K562 (cell line): ENCODE data around the gene MTHFS. TPM values are rescaled to one million over a fixed set of nuclear protein-coding genes. Genes with fewer than 3 reads are reported as not detected.

ENCODE experiments used
- ATAC-seq: fragments of 200-7000 bp; cut with Tn5 transposase; 3 replicates; pipeline ENCODE4 v1.9.1; 2020; ENCODE audit warnings: moderate library complexity
- BruUV-seq: library from RNA; stranded (reverse); fragments of 400-500 nt; replicated peaks from 2 replicates; lab custom pipeline; 2021; lab: Mats Ljungman, UMichigan
- CTCF ChIA-PET: fragments of 300-600 bp; formaldehyde crosslinking; extraction: SDS; loops from one replicate; lab custom pipeline; 2021; ENCODE audit warnings: low intra/inter-chr PET ratio; lab: Yijun Ruan, JAX
- POLR2A ChIA-PET: fragments of 300-600, 350-650 bp; sonication (Branson Sonifier 250); formaldehyde crosslinking; extraction: SDS; loops from one replicate; lab custom pipeline; 2021; ENCODE audit warnings: antibody characterized with exemption, inconsistent platforms; lab: Yijun Ruan, JAX
- DNase-seq, 4 experiments: peaks; one replicate each; pipeline versions ENCODE4 v3.0.0 to v3.0.0-alpha.2; 2011 to 2018; ENCODE audit warnings: low spot score in 3 of 4, mixed read lengths in 3 of 4; ENCODE audit errors: extremely low read depth in 1 of 4
- FAIRE-seq: peaks from 2 replicates; lab custom pipeline; 2011; peaks lifted over from hg19 to GRCh38; lab: Jason Lieb, UNC
- H2AFZ ChIP-seq: 2 replicates; pipeline ENCODE4 v1.6.0; 2011; ENCODE audit warnings: low read depth, low read length, control low read depth, inconsistent platforms
- H3K27ac ChIP-seq: fragments of 200-600 bp; 3 replicates; pipeline ENCODE4 v1.8.0; 2011; ENCODE audit warnings: low read depth, mild to moderate bottlenecking, control low read depth, inconsistent platforms, low read length, moderate library complexity, mixed read lengths; ENCODE audit errors: extremely low read depth
- H3K27me3 ChIP-seq, 2 experiments: fragments of 300-600 bp in 1 of 2; 2 replicates in 1 of 2; 3 replicates in 1 of 2; pipeline versions ENCODE4 v1.6.0 to v1.8.0; 2011; ENCODE audit warnings: inconsistent platforms in 2 of 2, low read length in 2 of 2, mild to moderate bottlenecking in 1 of 2, mixed read lengths in 1 of 2, moderate library complexity in 1 of 2; ENCODE audit not compliant: control insufficient read depth in 2 of 2, insufficient read depth in 2 of 2
- H3K36me3 ChIP-seq: fragments of 300-600 bp; 3 replicates; pipeline ENCODE4 v1.8.0; 2011; ENCODE audit warnings: mild to moderate bottlenecking, low read length, inconsistent platforms; ENCODE audit not compliant: control insufficient read depth, insufficient read depth
- H3K4me1 ChIP-seq, 2 experiments: fragments of 200-600 bp in 1 of 2; replicated peaks in 1 of 2; 2 replicates in 1 of 2; 3 replicates in 1 of 2; pipeline versions ENCODE4 v1.5.1 to v1.8.0; 2011; ENCODE audit warnings: inconsistent platforms in 2 of 2, low read length in 2 of 2, mild to moderate bottlenecking in 1 of 2, mixed read lengths in 1 of 2, moderate library complexity in 1 of 2; ENCODE audit not compliant: control insufficient read depth in 2 of 2, insufficient read depth in 2 of 2
- H3K4me2 ChIP-seq: 2 replicates; pipeline ENCODE4 v1.6.1; 2011; ENCODE audit warnings: low read length, control low read depth, inconsistent platforms, mixed read lengths; ENCODE audit not compliant: insufficient read depth
- H3K4me3 ChIP-seq: fragments of 200-600 bp; sonication (generic), shearing (Covaris generic); 2 replicates; pipeline ENCODE4 v1.5.1; 2016; ENCODE audit warnings: control low read depth, inconsistent platforms
- H3K79me2 ChIP-seq: fragments of 200-600 bp; 3 replicates; pipeline ENCODE4 v1.8.0; 2011; ENCODE audit warnings: low read length, inconsistent platforms; ENCODE audit not compliant: control insufficient read depth, insufficient read depth
- H3K9ac ChIP-seq, 2 experiments: 2 replicates each; pipeline versions ENCODE4 v1.6.0 to v1.6.1; 2011; ENCODE audit warnings: low read depth in 2 of 2, low read length in 2 of 2, control low read depth in 1 of 2, inconsistent platforms in 1 of 2, mild to moderate bottlenecking in 1 of 2, mixed read lengths in 1 of 2; ENCODE audit not compliant: insufficient read depth in 1 of 2
- H3K9me1 ChIP-seq: one replicate; pipeline ENCODE4 v1.6.0; 2011; ENCODE audit warnings: inconsistent platforms, mild to moderate bottlenecking, low read length, moderate library complexity; ENCODE audit not compliant: control insufficient read depth, insufficient read depth
- H3K9me3 ChIP-seq: replicated peaks from 2 replicates; pipeline ENCODE4 v1.5.1; 2011; ENCODE audit warnings: low read depth, low read length, inconsistent platforms; ENCODE audit not compliant: control insufficient read depth, insufficient read depth
- H4K20me1 ChIP-seq: replicated peaks from 2 replicates; pipeline ENCODE4 v1.6.1; 2011; ENCODE audit warnings: low read length, inconsistent platforms, mixed read lengths; ENCODE audit not compliant: control insufficient read depth, insufficient read depth
- ARNT ChIP-seq, 2 experiments: fragments of 450-650 bp; IDR thresholded peaks; 2 replicates each; pipeline ENCODE4 v1.6.1; 2016; ENCODE audit warnings: mild to moderate bottlenecking in 1 of 2
- BHLHE40 ChIP-seq: IDR thresholded peaks from 2 replicates; pipeline ENCODE4 v1.6.1; 2011; ENCODE audit warnings: low read length, improper control_type of control experiment
- BRCA1 ChIP-seq, 2 experiments: fragments of 450-650 bp in 1 of 2; sonication (generic) in 1 of 2; formaldehyde crosslinking in 1 of 2; IDR thresholded peaks; 2 replicates each; pipeline versions ENCODE4 v1.5.0 to v1.6.1; 2017 to 2020; ENCODE audit warnings: mild to moderate bottlenecking in 1 of 2, missing genetic modification reagents in 1 of 2
- CHD2 ChIP-seq: IDR thresholded peaks from 2 replicates; pipeline ENCODE4 v1.6.1; 2011; ENCODE audit warnings: low read depth, low read length
- JUN ChIP-seq, 2 experiments: sonication (generic) in 1 of 2; formaldehyde crosslinking in 1 of 2; IDR thresholded peaks; 2 replicates each; pipeline versions ENCODE4 v1.6.1 to v1.8.0; 2012 to 2022; ENCODE audit warnings: borderline replicate concordance in 2 of 2, mild to moderate bottlenecking in 2 of 2, improper control_type of control experiment in 1 of 2, low read depth in 1 of 2, low read length in 1 of 2, missing genetic modification reagents in 1 of 2
- MAFK ChIP-seq: IDR thresholded peaks from 2 replicates; pipeline ENCODE4 v1.6.1; 2011; ENCODE audit warnings: low read length, improper control_type of control experiment
- NCOR1 ChIP-seq: fragments of 450-650 bp; IDR thresholded peaks from 2 replicates; pipeline ENCODE4 v1.6.1; 2016; ENCODE audit warnings: mild to moderate bottlenecking, moderate library complexity
- POLR3G ChIP-seq: IDR thresholded peaks from 2 replicates; pipeline ENCODE4 v1.6.1; 2011; ENCODE audit not compliant: insufficient read length, insufficient replicate concordance; ENCODE audit errors: extremely low read depth
- SIN3A ChIP-seq, 2 experiments: fragments of 150-350 bp in 1 of 2; IDR thresholded peaks; 2 replicates each; pipeline ENCODE4 v1.6.1; 2011 to 2016; ENCODE audit warnings: borderline replicate concordance in 2 of 2, low read depth in 2 of 2, low read length in 2 of 2, mild to moderate bottlenecking in 2 of 2, moderate library complexity in 2 of 2; ENCODE audit not compliant: control insufficient read depth in 1 of 2
- TAF1 ChIP-seq: IDR thresholded peaks from 2 replicates; pipeline ENCODE4 v1.6.1; 2011; ENCODE audit warnings: mild to moderate bottlenecking, low read length, moderate library complexity; ENCODE audit not compliant: insufficient read depth, control insufficient read depth, severe bottlenecking; ENCODE audit errors: extremely low read depth
- TGIF2 ChIP-seq: sonication (generic); formaldehyde crosslinking; IDR thresholded peaks from 2 replicates; pipeline ENCODE4 v1.8.1; 2022; ENCODE audit warnings: mild to moderate bottlenecking, missing genetic modification reagents, moderate library complexity
- YY1 ChIP-seq, 3 experiments: IDR thresholded peaks; 2 replicates each; pipeline ENCODE4 v1.6.1; 2011; ENCODE audit warnings: low read length in 2 of 3, mild to moderate bottlenecking in 2 of 3, moderate library complexity in 2 of 3, borderline replicate concordance in 1 of 3, control low read depth in 1 of 3, low read depth in 1 of 3; ENCODE audit not compliant: insufficient read depth in 3 of 3, insufficient replicate concordance in 2 of 3, control insufficient read depth in 1 of 3, insufficient read length in 1 of 3; ENCODE audit errors: extremely low read depth in 1 of 3
- ZBTB17 ChIP-seq: fragments of 450-650 bp; formaldehyde crosslinking; IDR thresholded peaks from 2 replicates; pipeline ENCODE4 v1.4.0; 2020; ENCODE audit warnings: mild to moderate bottlenecking
- ZNF165 ChIP-seq: fragments of 250-450 bp; sonication (Bioruptor Pico); IDR thresholded peaks from 2 replicates; pipeline ENCODE4 v1.4.0; 2020; ENCODE audit warnings: borderline replicate concordance
- WGBS: fragments of 100-300 bp; shearing (Covaris generic); methylation state at CpG from one replicate; pipeline ENCODE4 v1.1.6; 2016; ENCODE audit warnings: low coverage, mixed read lengths; ENCODE audit not compliant: insufficient coverage; ENCODE audit errors: missing lambda C conversion rate; 5-methylcytosine and 5-hydroxymethylcytosine counted together
- in situ Hi-C: fragments of 300-500 bp; cut with MboI; formaldehyde crosslinking; loops from 4 replicates; pipeline ENCODE4 v1.15.0; 2018; ENCODE audit warnings: inconsistent platforms, mixed read lengths
- intact Hi-C: fragments of 100-400 bp; cut with micrococcal nuclease; formaldehyde crosslinking; loops from 2 replicates; pipeline ENCODE4 v1.14.2; 2022
- polyA plus RNA-seq, 8 experiments: library from polyadenylated mRNA; depleted of rRNA in 4 of 8; stranded (reverse) in 5 of 8; unstranded in 3 of 8; fragments of >200 nt; fragmentation: Nextera tagmentation in 2 of 8; fragmentation: Illumina TruSeq in 1 of 8; extraction: Ambion mirVana in 2 of 8; extraction: Trizol in 1 of 8; gene quantifications; 2 replicates each; pipeline versions ENCODE4 v1.2.1 to v1.2.3, GENCODE V29; 2011 to 2014; ENCODE audit warnings: inconsistent platforms in 1 of 8, missing spikeins in 1 of 8
- total RNA-seq, 7 experiments: library from RNA; depleted of rRNA in 6 of 7; stranded (reverse); fragments of >200 nt in 6 of 7; fragmentation: Illumina TruSeq in 2 of 7; extraction: Trizol in 2 of 7; gene quantifications; 2 replicates each; pipeline versions ENCODE4 v1.2.1 to v1.2.3, GENCODE V29; 2011 to 2021; ENCODE audit warnings: low replicate concordance in 1 of 7
- TF ChIP-seq, protein P1 (sequence below), 2 experiments: fragments of 450-650 bp; IDR thresholded peaks; 2 replicates each; pipeline ENCODE4 v1.6.1; 2016
- TF ChIP-seq, protein P2 (sequence below): sonication (generic); formaldehyde crosslinking; IDR thresholded peaks from 2 replicates; pipeline ENCODE4 v1.8.0; 2022; ENCODE audit warnings: mild to moderate bottlenecking, missing genetic modification reagents
- TF ChIP-seq, protein P3 (sequence below): fragments of 450-650 bp; formaldehyde crosslinking; conservative IDR thresholded peaks from 2 replicates; pipeline ENCODE4 v1.4.0; 2022; ENCODE audit warnings: mild to moderate bottlenecking, missing genetic modification characterization

The MTHFS gene
- total and polyA plus RNA-seq, 9 of the 15 experiments (the other 6 are each of a cell fraction or from before 2014, with no cell fraction given): 17.8 to 79.3 (median 41.7) TPM

DNA sequence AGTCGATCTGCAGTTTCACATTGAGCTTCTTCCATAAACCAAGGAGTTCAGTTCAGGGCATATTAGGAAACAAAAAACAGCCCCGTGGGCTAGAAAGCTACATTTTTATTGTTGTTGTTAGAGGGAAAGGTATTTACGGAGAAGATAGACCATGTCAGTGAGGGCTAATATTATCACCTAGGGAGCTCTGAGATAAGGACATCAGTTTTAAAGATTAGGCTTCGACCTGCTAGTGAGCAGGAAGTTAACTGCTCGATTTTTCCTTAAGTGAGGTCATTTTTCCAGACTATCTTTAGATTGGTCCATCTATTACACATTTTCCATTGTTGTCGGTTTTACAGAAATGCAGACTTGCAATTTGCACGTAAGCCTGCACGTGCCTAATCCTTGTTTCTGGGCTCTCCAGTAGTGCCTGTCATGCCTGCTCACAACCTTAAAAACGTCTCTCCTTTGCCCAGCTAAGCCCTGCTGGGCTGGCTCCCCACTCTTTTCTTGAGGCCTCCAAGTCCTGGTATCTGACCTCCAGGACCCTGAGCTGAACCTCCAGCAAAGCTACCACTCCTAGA lies 72.6 kb downstream of the MTHFS start:
- Histone ChIP-seq H3K4me1 (no peaks in the 10 kb centered on the region; a peak in 1 of 5 replicates), H3K4me2 (no peak overlapping the region), H3K9me3 (no peaks in the 10 kb centered on the region), H3K9ac (no peak overlapping the region), H4K20me1 (no peaks in the 10 kb centered on the region), H3K27me3 (no peaks in the 10 kb centered on the region), H2AFZ (no peak overlapping the region), H3K79me2 (no peaks in the 10 kb centered on the region), H3K36me3 (no peaks in the 10 kb centered on the region), H3K9me1 (no peaks in the 10 kb centered on the region), H3K27ac (no peak overlapping the region), H3K4me3 (no peak overlapping the region)
- intact Hi-C loops (no loop called here), in situ Hi-C loops (no loop called here)
- 12% methylated on average over 9 of the region's 9 CpGs for WGBS
- CTCF ChIA-PET: no interaction called here
- BruUV-seq: no TSS peak
- no peak for FAIRE-seq
- no peak for DNase-seq
- ATAC-seq: no peak
- POLR2A ChIA-PET: interaction anchor here (1.2 to 1.3 kb wide), 2 partner anchors 18 to 41 kb away, joined by 3 read pairs; no protein-coding TSS in a partner anchor
- TF ChIP-seq MAFK: peak; percentile 49
- TF ChIP-seq YY1 (IDR thresholded peaks at IDR 0.05; ENCODE audit: borderline replicate concordance in 1 of 3, control insufficient read depth in 1 of 3, extremely low read depth in 1 of 3, insufficient read depth in 3 of 3, insufficient read length in 1 of 3, insufficient replicate concordance in 2 of 3, low read depth in 1 of 3, low read length in 2 of 3): no peak
- TF ChIP-seq, protein P1, sequence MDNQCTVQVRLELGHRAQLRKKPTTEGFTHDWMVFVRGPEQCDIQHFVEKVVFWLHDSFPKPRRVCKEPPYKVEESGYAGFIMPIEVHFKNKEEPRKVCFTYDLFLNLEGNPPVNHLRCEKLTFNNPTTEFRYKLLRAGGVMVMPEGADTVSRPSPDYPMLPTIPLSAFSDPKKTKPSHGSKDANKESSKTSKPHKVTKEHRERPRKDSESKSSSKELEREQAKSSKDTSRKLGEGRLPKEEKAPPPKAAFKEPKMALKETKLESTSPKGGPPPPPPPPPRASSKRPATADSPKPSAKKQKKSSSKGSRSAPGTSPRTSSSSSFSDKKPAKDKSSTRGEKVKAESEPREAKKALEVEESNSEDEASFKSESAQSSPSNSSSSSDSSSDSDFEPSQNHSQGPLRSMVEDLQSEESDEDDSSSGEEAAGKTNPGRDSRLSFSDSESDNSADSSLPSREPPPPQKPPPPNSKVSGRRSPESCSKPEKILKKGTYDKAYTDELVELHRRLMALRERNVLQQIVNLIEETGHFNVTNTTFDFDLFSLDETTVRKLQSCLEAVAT (IDR thresholded peaks at IDR 0.05): peak in 1 of 2 experiments; percentile 95; a peak in 2 of 4 replicates
- peak; percentile 97 for TF ChIP-seq ZBTB17 (CRISPR knock-in tag)
- peak; percentile 96 for TF ChIP-seq BHLHE40
- TF ChIP-seq JUN (IDR thresholded peaks at IDR 0.05; ENCODE audit: borderline replicate concordance, low read depth, low read length): no peak
- TF ChIP-seq JUN (CRISPR knock-in tag; IDR thresholded peaks at IDR 0.05; ENCODE audit: borderline replicate concordance): no peak
- no peak for TF ChIP-seq NCOR1
- TF ChIP-seq CHD2: no peak
- TF ChIP-seq ZNF165 (CRISPR knock-in tag): no peak
- no peak for TF ChIP-seq TGIF2 (CRISPR knock-in tag)
- TF ChIP-seq, protein P2, sequence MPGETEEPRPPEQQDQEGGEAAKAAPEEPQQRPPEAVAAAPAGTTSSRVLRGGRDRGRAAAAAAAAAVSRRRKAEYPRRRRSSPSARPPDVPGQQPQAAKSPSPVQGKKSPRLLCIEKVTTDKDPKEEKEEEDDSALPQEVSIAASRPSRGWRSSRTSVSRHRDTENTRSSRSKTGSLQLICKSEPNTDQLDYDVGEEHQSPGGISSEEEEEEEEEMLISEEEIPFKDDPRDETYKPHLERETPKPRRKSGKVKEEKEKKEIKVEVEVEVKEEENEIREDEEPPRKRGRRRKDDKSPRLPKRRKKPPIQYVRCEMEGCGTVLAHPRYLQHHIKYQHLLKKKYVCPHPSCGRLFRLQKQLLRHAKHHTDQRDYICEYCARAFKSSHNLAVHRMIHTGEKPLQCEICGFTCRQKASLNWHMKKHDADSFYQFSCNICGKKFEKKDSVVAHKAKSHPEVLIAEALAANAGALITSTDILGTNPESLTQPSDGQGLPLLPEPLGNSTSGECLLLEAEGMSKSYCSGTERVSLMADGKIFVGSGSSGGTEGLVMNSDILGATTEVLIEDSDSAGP (CRISPR knock-in tag): no peak
- TF ChIP-seq TAF1: no peak
- TF ChIP-seq POLR3G: no peak
- TF ChIP-seq, protein P3, sequence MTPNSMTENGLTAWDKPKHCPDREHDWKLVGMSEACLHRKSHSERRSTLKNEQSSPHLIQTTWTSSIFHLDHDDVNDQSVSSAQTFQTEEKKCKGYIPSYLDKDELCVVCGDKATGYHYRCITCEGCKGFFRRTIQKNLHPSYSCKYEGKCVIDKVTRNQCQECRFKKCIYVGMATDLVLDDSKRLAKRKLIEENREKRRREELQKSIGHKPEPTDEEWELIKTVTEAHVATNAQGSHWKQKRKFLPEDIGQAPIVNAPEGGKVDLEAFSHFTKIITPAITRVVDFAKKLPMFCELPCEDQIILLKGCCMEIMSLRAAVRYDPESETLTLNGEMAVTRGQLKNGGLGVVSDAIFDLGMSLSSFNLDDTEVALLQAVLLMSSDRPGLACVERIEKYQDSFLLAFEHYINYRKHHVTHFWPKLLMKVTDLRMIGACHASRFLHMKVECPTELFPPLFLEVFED (CRISPR knock-in tag): no peak
- no peak for TF ChIP-seq ARNT (IDR thresholded peaks at IDR 0.05)
- TF ChIP-seq BRCA1 (IDR thresholded peaks at IDR 0.05): no peak
- no peak for TF ChIP-seq BRCA1 (CRISPR knock-in tag; IDR thresholded peaks at IDR 0.05)
- no peak for TF ChIP-seq SIN3A (IDR thresholded peaks at IDR 0.05; ENCODE audit: borderline replicate concordance in 2 of 2, control insufficient read depth in 1 of 2, low read depth in 2 of 2, low read length in 2 of 2)
